Peyer's patch (tissue), 4 donors: ENCODE measurements around the gene CACNA1I.

Source experiments
- POLR2A ChIP-seq, 2 donors: fragments of 450-650 bp; IDR thresholded peaks; one replicate each; pipeline ENCODE4 v1.5.1; 2017; ENCODE audit warnings: antibody characterized with exemption in 2 of 2, mild to moderate bottlenecking in 2 of 2, moderate library complexity in 2 of 2
- TF ChIP-seq, protein P1 (sequence below), 6 experiments: fragments of 450-650 bp in 4 of 6; fragments of 200-600 bp in 2 of 6; sonication (generic) in 1 of 6; IDR thresholded peaks; one replicate each; pipeline ENCODE4 v1.5.1; 2017 to 2019; ENCODE audit warnings: antibody characterized with exemption in 6 of 6, mild to moderate bottlenecking in 3 of 6, moderate library complexity in 1 of 6

DNA sequence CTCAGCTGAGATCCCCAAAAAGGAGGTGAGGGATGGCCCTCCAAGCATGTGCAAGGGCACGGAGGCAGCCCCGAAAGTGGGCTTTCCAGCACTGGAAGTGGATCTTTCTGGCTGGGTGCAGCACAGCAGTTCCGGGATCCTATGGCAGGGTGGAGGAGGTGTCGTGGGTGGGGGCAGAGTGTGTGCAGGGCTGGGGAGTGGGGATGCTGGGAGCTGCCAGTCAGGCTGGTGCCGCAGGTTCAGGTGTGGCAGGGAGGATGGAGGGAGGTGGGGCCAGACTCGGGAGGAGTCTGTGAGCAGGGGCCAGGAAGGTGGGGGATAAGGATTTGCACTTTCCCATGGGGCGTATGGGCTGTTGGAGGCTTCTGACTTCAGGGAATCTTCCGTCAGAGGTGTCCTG, 60.2 kb downstream of the CACNA1I start:
- TF ChIP-seq, protein P1, sequence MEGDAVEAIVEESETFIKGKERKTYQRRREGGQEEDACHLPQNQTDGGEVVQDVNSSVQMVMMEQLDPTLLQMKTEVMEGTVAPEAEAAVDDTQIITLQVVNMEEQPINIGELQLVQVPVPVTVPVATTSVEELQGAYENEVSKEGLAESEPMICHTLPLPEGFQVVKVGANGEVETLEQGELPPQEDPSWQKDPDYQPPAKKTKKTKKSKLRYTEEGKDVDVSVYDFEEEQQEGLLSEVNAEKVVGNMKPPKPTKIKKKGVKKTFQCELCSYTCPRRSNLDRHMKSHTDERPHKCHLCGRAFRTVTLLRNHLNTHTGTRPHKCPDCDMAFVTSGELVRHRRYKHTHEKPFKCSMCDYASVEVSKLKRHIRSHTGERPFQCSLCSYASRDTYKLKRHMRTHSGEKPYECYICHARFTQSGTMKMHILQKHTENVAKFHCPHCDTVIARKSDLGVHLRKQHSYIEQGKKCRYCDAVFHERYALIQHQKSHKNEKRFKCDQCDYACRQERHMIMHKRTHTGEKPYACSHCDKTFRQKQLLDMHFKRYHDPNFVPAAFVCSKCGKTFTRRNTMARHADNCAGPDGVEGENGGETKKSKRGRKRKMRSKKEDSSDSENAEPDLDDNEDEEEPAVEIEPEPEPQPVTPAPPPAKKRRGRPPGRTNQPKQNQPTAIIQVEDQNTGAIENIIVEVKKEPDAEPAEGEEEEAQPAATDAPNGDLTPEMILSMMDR (IDR thresholded peaks at IDR 0.05) = no peak
- TF ChIP-seq POLR2A (IDR thresholded peaks at IDR 0.05) = no peak
